Activated CD8-positive, alpha-beta memory T cell treated with anti-CD3 and anti-CD28 coated beads for 24 hours (primary cell): Measurements from ENCODE around the gene SMS.

Experiments
- DNase-seq: peaks from one replicate; pipeline ENCODE4 v3.0.0-alpha.2; 2020

Gene SMS

GRCh38 chrX:21985332-21985777 is 44.8 kb downstream of the SMS start:
- DNase-seq, result peak; percentile 88

DNA sequence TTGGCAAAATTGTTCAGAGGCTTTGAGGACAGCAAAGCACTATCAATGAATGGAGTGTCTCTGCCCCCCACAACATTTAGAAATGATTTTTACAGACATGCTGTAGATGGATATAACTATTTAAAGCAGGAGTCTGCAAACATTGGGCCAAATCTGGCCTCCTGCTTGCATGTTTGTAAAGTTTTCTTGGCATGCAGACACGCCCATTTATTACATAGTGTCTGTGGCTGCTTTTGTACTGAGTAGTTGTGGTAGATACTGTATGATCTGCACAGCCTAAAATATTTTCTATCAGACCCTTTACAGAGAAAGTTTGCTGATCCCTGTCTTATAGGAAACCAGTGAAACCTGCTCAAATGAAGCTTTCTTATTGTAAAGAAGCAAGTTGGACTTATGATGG is 46.1 kb downstream of the SMS start:
- no peak for DNase-seq

DNA sequence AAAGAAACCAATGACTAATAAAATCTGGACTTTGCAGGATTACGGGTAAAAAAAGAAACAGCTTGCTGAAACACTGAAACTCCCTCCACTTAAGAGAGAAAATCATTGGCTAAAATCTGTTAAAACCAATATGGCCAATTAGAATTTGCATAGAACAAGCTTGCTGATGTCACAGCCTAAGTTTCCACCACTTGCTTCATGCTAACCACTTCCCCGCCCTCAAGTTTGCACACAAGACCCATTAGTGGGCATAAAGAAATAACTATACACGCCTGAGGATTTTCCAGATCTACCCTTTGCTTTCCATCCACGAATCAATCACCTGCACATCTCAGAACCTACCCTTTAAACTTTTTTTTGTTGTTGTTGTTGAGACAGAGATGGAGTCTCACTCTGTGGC is 48.9 kb downstream of the SMS start:
- DNase-seq, result no peak

- DNase-seq, result no peak
Measured at GRCh38 chrX:21990832-21991231, 50.3 kb downstream of the SMS start.

GRCh38 chrX:21991504-21991903 is 51.0 kb downstream of the SMS start:
- no peak for DNase-seq

GRCh38 chrX:21993265-21993664 is 52.8 kb downstream of the SMS start:
- no peak for DNase-seq

GRCh38 chrX:21996872-21997455 is 56.5 kb downstream of the SMS start:
- no peak for DNase-seq

DNA sequence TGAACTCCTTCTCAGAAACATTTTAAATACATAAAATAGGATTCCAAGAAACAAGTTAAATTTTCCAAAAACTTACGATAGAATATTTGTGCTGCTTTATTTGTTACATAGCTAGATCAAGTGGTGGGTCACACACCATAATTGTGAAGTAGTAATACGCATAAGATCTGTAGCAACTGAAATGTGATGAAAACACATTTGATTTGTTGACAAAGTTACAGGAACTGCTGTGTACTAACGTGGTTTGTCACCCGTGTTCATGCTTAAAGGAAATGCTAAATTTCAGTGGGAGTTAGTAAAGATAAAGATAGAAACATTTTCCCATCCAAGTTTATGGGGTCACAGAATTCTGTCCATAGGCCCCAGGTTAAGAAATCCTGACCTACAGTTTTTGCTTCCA is 57.5 kb downstream of the SMS start:
- DNase-seq, result no peak

DNA sequence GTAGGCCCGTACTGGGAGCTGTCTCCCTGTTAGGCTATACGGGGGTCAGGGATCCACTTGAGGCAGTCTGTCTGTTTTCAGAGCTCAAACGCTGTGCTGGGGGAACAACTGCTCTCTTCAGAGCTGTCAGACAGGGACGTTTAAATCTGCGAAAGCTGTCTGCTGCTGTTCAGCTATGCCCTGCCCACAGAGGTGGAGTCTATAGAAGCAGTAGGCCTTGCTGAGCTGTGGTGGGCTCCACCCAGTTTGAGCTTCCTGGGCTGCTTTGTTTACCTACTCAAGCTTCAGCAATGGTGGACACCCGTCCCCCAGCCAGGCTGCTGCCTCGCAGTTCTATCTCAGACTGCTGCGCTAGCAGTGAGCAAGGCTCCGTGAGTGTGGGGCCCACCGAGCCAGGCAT is 64.4 kb downstream of the SMS start:
- DNase-seq, result no peak

DNA sequence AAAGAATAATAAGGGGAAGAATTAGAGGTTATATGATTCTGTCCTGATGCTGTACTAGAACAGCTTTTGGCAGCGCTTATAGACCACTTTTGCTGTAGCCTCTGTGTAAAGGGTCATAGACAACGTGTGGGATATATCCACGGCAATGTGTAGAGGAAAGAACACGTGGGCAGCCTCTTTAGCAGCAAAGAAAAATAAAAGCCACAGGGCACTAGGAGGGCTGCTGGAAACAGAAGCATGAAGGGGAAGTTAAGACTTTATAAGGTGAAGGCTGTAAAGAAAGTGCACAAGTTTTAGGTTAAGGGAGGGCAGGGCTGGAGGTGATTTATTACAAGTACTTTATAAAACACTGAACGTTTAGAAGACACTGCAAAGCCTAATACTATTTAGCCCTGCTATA is 71.5 kb downstream of the SMS start:
- DNase-seq, result no peak

- DNase-seq, result no peak
Measured at GRCh38 chrX:22012931-22013330, 72.4 kb downstream of the SMS start.

DNA sequence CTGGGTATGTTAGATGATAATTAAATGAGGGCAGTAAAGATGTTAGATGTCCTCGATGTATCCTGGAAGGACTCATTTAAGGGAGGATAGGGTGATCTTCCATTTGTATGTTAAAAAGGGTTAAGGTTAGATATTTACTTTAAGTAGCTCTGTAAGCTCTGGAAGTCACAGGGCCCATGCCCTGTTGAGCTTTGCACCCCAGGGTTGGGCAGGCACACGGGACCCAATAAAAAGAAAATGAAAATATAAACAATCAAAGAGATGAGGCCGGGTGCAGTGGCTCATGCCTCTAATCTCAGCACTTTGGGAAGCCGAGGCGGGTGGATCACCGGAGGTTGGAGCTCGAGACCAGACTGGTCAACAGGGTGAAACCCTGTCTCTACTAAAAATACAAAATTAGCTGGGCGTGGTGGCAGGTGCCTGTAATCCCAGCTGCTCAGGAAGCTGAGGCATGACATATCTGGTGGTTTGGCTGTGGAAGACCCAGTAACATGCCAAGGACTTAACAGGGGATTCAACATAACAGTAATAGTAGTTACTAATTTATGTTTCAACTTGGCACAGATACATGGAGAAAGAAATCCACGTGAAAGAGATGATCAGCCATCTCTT is 74.7 kb downstream of the SMS start:
- no peak for DNase-seq

- DNase-seq, result no peak
Measured at GRCh38 chrX:22021751-22022324, 81.3 kb downstream of the SMS start.

- DNase-seq, result no peak
Measured at GRCh38 chrX:22024577-22024976, 84.1 kb downstream of the SMS start.

DNA sequence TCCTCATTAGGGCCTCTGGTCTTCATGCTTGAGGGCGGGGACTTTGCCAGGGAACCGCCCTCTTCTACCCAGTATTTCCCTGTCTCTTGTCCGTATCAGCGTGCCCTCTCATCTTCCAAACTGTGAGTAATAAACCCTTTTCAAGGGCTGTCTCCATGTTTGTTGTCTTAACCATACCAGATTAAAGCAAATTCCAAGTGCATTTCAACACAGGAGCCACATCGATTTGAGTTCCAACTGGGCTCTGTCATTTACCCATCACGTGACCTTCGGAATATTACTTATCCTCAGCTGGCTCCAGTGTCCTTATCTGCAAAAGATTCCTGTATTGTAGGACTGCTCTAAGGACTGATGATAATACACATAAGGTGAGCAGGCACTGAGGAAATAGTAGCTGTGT is 85.2 kb downstream of the SMS start:
- DNase-seq, result no peak

DNA sequence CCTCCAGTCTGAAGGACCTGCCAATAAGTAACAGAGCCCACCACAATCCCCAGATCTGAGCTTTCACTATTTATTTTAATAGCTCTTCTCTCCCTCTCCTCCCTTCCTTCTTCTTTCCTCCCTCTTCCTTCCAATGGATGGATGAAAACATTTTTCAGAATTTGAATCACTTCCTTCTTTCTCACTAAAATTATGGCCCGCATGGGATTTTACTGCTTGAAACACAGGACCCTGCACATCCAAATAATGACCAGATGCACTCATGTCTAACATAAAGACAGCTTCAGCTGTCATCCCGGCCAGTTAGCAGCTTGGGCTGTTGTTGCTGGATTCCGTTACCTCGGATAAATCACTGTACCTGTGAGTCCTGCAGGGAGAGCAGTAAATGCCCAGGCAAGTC is 86.2 kb downstream of the SMS start:
- no peak for DNase-seq

DNA sequence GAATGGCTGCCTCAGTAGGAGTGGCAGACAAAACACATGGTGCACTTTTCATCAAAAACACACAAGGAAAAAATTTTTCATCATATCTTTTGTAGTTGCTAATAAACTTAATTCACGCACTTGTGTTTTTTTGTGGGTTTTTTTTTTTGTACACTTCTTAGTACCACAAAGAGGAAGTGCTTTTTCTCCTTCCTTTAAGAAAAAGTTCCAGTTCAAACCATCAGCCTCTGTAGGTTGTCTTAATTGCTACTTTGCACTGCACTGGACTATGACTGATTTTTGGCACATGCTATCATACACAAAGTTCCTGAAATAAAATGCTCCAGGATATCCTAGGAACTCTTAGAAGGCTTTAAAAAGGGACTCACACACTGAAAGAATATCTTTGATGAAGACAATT is 91.6 kb downstream of the SMS start, which contains the start of gene PHEX:
TSS of gene PHEX (plus strand) at position 242 of the 400 bp plus-strand sequence. CDS start 681 bp downstream, outside the sequence.
- no peak for DNase-seq

DNA sequence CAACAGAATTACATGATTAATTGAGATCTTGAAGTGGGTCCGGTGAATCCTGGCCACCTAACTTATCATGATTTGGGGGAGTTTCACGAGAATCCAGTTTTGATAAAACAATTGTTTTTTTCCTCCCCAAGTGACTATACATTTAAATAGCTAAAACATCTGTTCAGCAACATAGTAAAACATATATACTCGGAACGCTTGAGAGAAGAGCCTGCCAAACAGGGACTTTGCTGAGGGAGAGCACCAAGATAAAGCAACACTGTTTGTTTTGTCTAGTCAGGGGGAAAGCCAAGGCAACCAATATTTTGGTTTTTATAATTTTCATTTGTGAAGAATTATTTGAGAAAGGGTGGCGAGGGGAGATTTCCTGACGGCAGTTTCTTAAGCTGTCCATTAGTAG is 92.0 kb downstream of the SMS start:
- no peak for DNase-seq

GRCh38 chrX:22033818-22034217 is 93.3 kb downstream of the SMS start:
- no peak for DNase-seq

DNA sequence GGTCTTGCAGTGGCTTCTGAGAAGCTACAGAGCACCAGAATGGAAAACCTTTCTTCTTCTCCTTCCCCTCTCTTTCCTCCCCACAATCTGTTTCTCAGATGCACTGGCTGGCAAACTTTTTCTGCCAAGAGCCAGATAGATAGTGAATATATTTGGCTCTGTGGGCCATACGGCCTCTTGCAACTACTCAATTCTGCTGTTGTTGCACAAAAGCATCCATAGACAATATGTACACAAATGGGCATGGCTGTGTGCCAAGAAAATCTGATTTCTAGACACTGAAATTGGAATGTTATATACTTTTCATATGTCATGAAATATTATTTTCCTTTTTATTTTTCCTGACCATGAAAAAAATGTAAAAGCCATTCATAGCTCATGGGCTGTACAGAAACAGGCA is 94.7 kb downstream of the SMS start:
- DNase-seq, result no peak

GRCh38 chrX:22037225-22037624 is 96.7 kb downstream of the SMS start:
- DNase-seq, result no peak

DNA sequence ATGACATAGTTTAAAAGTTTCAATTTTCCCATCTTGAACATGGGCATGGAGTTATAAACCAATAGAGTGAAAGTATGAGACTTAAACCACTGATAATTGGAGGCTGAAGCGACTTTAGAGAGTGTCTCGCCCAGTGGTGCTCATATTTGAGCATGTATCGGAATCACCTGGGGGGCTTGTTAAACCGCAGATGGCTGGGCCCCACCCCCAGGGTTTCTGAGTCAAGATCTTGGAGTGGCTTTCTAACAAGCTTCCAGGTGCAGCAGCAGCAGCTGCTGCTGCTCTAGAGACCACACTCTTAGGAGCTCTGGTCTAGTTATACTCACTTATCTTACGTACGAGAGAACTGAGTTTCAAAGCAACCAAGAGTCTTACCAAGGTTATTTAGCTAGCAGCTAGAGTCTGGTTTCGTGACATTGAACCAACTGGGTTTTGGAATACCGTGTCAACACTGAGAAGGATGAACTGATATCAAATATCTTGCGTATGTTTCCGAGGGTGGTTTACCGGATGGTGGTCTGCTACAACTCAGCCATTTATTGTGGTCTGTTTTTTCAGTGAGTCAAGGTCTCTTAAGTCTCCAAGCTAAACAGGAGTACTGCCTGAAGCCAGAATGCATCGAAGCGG is 97.5 kb downstream of the SMS start:
- no peak for DNase-seq

GRCh38 chrX:22039541-22039940 is 99.0 kb downstream of the SMS start:
- no peak for DNase-seq

GRCh38 chrX:22040184-22040583 is 99.7 kb downstream of the SMS start:
- DNase-seq, result no peak
